PC-3 (cell line): Measurements from ENCODE around the gene SERTAD3. TPM values are rescaled to one million over a fixed set of nuclear protein-coding genes. Genes with fewer than 3 reads are reported as not detected.
"Not testable (repeated sequence)": the region's sequence is repeated elsewhere in the genome, so short reads cannot be mapped to it uniquely, and the experiment has no call there.

Experiments
- ATAC-seq: fragments of 200-7000 bp; cut with Tn5 transposase; 2 replicates; pipeline ENCODE4 v1.9.1; 2020; ENCODE audit warnings: mild to moderate bottlenecking, moderate library complexity
- BruUV-seq: library from RNA; stranded (reverse); fragments of 400-500 nt; replicated peaks from 2 replicates; lab custom pipeline; 2021; lab: Mats Ljungman, UMichigan
- CTCF ChIA-PET: fragments of 300-600 bp; sonication (Branson Sonifier 250); formaldehyde crosslinking; loops from one replicate; lab custom pipeline; 2022; ENCODE audit warnings: antibody characterized with exemption; lab: Charles Lee
- POLR2A ChIA-PET: fragments of 300-600 bp; sonication (Branson Sonifier 250); formaldehyde crosslinking; loops from one replicate; lab custom pipeline; 2022; ENCODE audit warnings: antibody characterized with exemption; ENCODE audit not compliant: unreplicated experiment; lab: Charles Lee
- DNase-seq: peaks from one replicate; pipeline ENCODE4 v3.0.0-alpha.2; 2015
- H2AFZ ChIP-seq: fragments of 300-600 bp; sonication (generic); 2 replicates; pipeline ENCODE4 v1.6.0; 2016; ENCODE audit warnings: antibody characterized with exemption, low read length
- H3F3A ChIP-seq: fragments of 300-600 bp; sonication (generic); one replicate; pipeline ENCODE4 v1.6.0; 2017; ENCODE audit warnings: antibody characterized with exemption, low read length, control low read depth, mild to moderate bottlenecking; ENCODE audit not compliant: unreplicated experiment
- H3K27ac ChIP-seq: fragments of 300-600 bp; sonication (generic); 2 replicates; pipeline ENCODE4 v1.5.1; 2016; ENCODE audit warnings: mild to moderate bottlenecking, low read length
- H3K27me3 ChIP-seq: fragments of 300-600 bp; sonication (generic); 2 replicates; pipeline ENCODE4 v1.6.1; 2016; ENCODE audit warnings: low read length, mixed read lengths
- H3K36me3 ChIP-seq: fragments of 300-600 bp; sonication (generic); 2 replicates; pipeline ENCODE4 v1.6.1; 2016; ENCODE audit warnings: low read depth, mixed run types, low read length, mixed read lengths
- H3K4me1 ChIP-seq: fragments of 300-600 bp; sonication (generic); 2 replicates; pipeline ENCODE4 v1.5.1; 2016; ENCODE audit warnings: low read length; ENCODE audit not compliant: insufficient read depth
- H3K4me2 ChIP-seq: fragments of 300-600 bp; sonication (generic); 2 replicates; pipeline ENCODE4 v1.6.0; 2016; ENCODE audit warnings: low read length
- H3K4me3 ChIP-seq: fragments of 300-600 bp; sonication (generic); 2 replicates; pipeline ENCODE4 v1.5.1; 2016; ENCODE audit warnings: mild to moderate bottlenecking, low read length, mixed read lengths
- H3K79me2 ChIP-seq: fragments of 300-600 bp; sonication (generic); 2 replicates; pipeline ENCODE4 v1.6.1; 2017; ENCODE audit warnings: low read length, mixed read lengths
- H3K9ac ChIP-seq: fragments of 300-600 bp; sonication (generic); 2 replicates; pipeline ENCODE4 v1.6.0; 2016; ENCODE audit warnings: mild to moderate bottlenecking, low read length
- H3K9me2 ChIP-seq: fragments of 300-600 bp; sonication (generic); replicated peaks from 2 replicates; pipeline ENCODE4 v1.6.1; 2016; ENCODE audit warnings: mixed run types, low read length, mixed read lengths
- H3K9me3 ChIP-seq: fragments of 300-600 bp; sonication (generic); 2 replicates; pipeline ENCODE4 v1.6.1; 2016; ENCODE audit warnings: low read length, mixed read lengths
- H4K20me1 ChIP-seq: fragments of 300-600 bp; sonication (generic); 2 replicates; pipeline ENCODE4 v1.6.1; 2016; ENCODE audit warnings: low read length, mixed read lengths
- CTCF ChIP-seq: fragments of 300-600 bp; sonication (generic); conservative IDR thresholded peaks from 2 replicates; pipeline ENCODE4 v1.5.1; 2017; ENCODE audit warnings: antibody characterized with exemption, low read depth, mild to moderate bottlenecking, low read length
- EZH2 ChIP-seq: fragments of 300-600 bp; sonication (generic); IDR thresholded peaks from one replicate; pipeline ENCODE4 v1.6.1; 2017; ENCODE audit warnings: antibody characterized with exemption, mild to moderate bottlenecking, low read length; ENCODE audit not compliant: unreplicated experiment
- EZH2phosphoT487 ChIP-seq: fragments of 300-600 bp; sonication (generic); IDR thresholded peaks from 2 replicates; pipeline ENCODE4 v1.6.1; 2018; ENCODE audit warnings: mild to moderate bottlenecking, antibody characterized with exemption, low read length, borderline replicate concordance
- intact Hi-C: fragments of 100-400 bp; cut with micrococcal nuclease; formaldehyde crosslinking; loops from 2 replicates; pipeline ENCODE4 v1.9.0; 2023
- total RNA-seq: library from RNA; depleted of rRNA; stranded (reverse); fragments of >200 nt; gene quantifications from 2 replicates; pipeline ENCODE4 v1.2.3, GENCODE V29; 2014

Gene SERTAD3
- total RNA-seq, 1 experiment from 2014 or later: 7.9 TPM

GRCh38 chr19:40457953-40458596, 13.9 kb upstream of the SERTAD3 start:
- no peak overlapping the region for H3K4me3 ChIP-seq
- ATAC-seq (no peak), DNase-seq (no peak)
- H3K4me2 ChIP-seq: no peak overlapping the region
- H3K79me2 ChIP-seq: peaks cover 9% of the 10 kb centered on the region
- no peak overlapping the region for H2AFZ ChIP-seq
- BruUV-seq: no TSS peak
- H3K9me3 ChIP-seq: no peaks in the 10 kb centered on the region
- no peaks in the 10 kb centered on the region for H3F3A ChIP-seq
- no peak overlapping the region for H3K9ac ChIP-seq
- no peaks in the 10 kb centered on the region for H3K36me3 ChIP-seq
- ChIA-PET CTCF (no interaction called here), POLR2A (no interaction called here)
- H3K27me3 ChIP-seq: no peaks in the 10 kb centered on the region
- TF ChIP-seq EZH2phosphoT487: no peak
- TF ChIP-seq EZH2: no peak
- no peak for TF ChIP-seq CTCF
- intact Hi-C loops: no loop called here
- no peaks in the 10 kb centered on the region for H4K20me1 ChIP-seq
- H3K27ac ChIP-seq: no peak overlapping the region
- H3K4me1 ChIP-seq: peaks cover 4% of the 10 kb centered on the region; the same call in 1 of the 2 replicates
- H3K9me2 ChIP-seq: no peaks in the 10 kb centered on the region

- POLR2A ChIA-PET: no interaction called here
- Histone ChIP-seq H3K36me3 (no peaks in the 10 kb centered on the region), H3K27me3 (no peaks in the 10 kb centered on the region), H3K4me2 (no peak overlapping the region), H3K4me1 (no peaks in the 10 kb centered on the region), H3K79me2 (peaks cover 8% of the 10 kb centered on the region), H2AFZ (no peak overlapping the region), H3F3A (no peaks in the 10 kb centered on the region), H3K9me2 (no peaks in the 10 kb centered on the region), H3K4me3 (no peak overlapping the region), H3K9ac (no peak overlapping the region), H4K20me1 (no peaks in the 10 kb centered on the region), H3K27ac (no peak overlapping the region), H3K9me3 (no peaks in the 10 kb centered on the region)
- intact Hi-C loops: no loop called here
- no TSS peak for BruUV-seq
- TF ChIP-seq CTCF: no peak
- TF ChIP-seq EZH2: no peak
- no peak for TF ChIP-seq EZH2phosphoT487
- CTCF ChIA-PET: no interaction called here
- DNase-seq (no peak), ATAC-seq (no peak)
Measured at GRCh38 chr19:40457048-40457447, 12.9 kb upstream of the SERTAD3 start.

- H3K36me3 ChIP-seq, H3F3A ChIP-seq, ATAC-seq, H3K4me3 ChIP-seq, H3K9me2 ChIP-seq, H3K27me3 ChIP-seq, H3K27ac ChIP-seq, H3K9ac ChIP-seq, H3K4me1 ChIP-seq, H3K9me3 ChIP-seq, CTCF ChIA-PET, H2AFZ ChIP-seq, H4K20me1 ChIP-seq, intact Hi-C loops, DNase-seq, H3K4me2 ChIP-seq, BruUV-seq, POLR2A ChIA-PET, H3K79me2 ChIP-seq: not testable (repeated sequence)
Measured at GRCh38 chr19:40453943-40454342, 9.8 kb upstream of the SERTAD3 start.
